Ishikawa (cell line): ENCODE measurements around the gene STK32C.

ENCODE experiments used
- CEBPB ChIP-seq: IDR thresholded peaks from 2 replicates; pipeline ENCODE4 v1.6.1; 2012
- CREB1 ChIP-seq: IDR thresholded peaks from 2 replicates; pipeline ENCODE4 v1.6.1; 2012; ENCODE audit warnings: low read depth
- EGR1 ChIP-seq: IDR thresholded peaks from 2 replicates; pipeline ENCODE4 v1.6.1; 2012
- EP300 ChIP-seq: IDR thresholded peaks from 2 replicates; pipeline ENCODE4 v1.6.1; 2012; ENCODE audit warnings: borderline replicate concordance
- FOXM1 ChIP-seq: IDR thresholded peaks from 2 replicates; pipeline ENCODE4 v1.6.1; 2012; ENCODE audit warnings: low read depth, borderline replicate concordance
- MAX ChIP-seq: IDR thresholded peaks from 2 replicates; pipeline ENCODE4 v1.6.1; 2012
- NFIC ChIP-seq: IDR thresholded peaks from 2 replicates; pipeline ENCODE4 v1.6.1; 2012
- RAD21 ChIP-seq: IDR thresholded peaks from 2 replicates; pipeline ENCODE4 v1.6.1; 2012; ENCODE audit warnings: low read depth
- REST ChIP-seq: IDR thresholded peaks from 2 replicates; pipeline ENCODE4 v1.6.1; 2012; ENCODE audit warnings: low read depth, mild to moderate bottlenecking
- TAF1 ChIP-seq: IDR thresholded peaks from 2 replicates; pipeline ENCODE4 v1.6.1; 2012; ENCODE audit warnings: low read depth, mild to moderate bottlenecking
- TCF12 ChIP-seq: IDR thresholded peaks from 2 replicates; pipeline ENCODE4 v1.6.1; 2012; ENCODE audit warnings: low read depth
- TEAD4 ChIP-seq: IDR thresholded peaks from 2 replicates; pipeline ENCODE4 v1.6.1; 2012
- USF1 ChIP-seq: IDR thresholded peaks from 2 replicates; pipeline ENCODE4 v1.6.1; 2012
- YY1 ChIP-seq: IDR thresholded peaks from 2 replicates; pipeline ENCODE4 v1.6.1; 2012; ENCODE audit warnings: low read depth
- ZBTB7A ChIP-seq: IDR thresholded peaks from 2 replicates; pipeline ENCODE4 v1.6.1; 2012; ENCODE audit warnings: low read depth

Gene STK32C

GRCh38 chr10:132274581-132274980, 33.2 kb downstream of the STK32C start:
- no peak for TF ChIP-seq REST
- TF ChIP-seq EGR1, result no peak
- no peak for TF ChIP-seq RAD21
- no peak for TF ChIP-seq YY1

- TF ChIP-seq MAX (no peak), TCF12 (no peak), YY1 (no peak), FOXM1 (no peak), USF1 (no peak), TEAD4 (no peak), TAF1 (no peak), CREB1 (no peak), CEBPB (no peak), ZBTB7A (no peak), EGR1 (no peak), EP300 (no peak), RAD21 (no peak), REST (no peak), NFIC (no peak)
Measured at GRCh38 chr10:132273966-132274365, 33.8 kb downstream of the STK32C start.

GRCh38 chr10:132273304-132273944, 34.3 kb downstream of the STK32C start:
- TF ChIP-seq MAX, result no peak
- TF ChIP-seq EP300, result no peak
- no peak for TF ChIP-seq RAD21
- TF ChIP-seq YY1, result no peak
- TF ChIP-seq USF1, result no peak
- TF ChIP-seq CREB1, result no peak
- TF ChIP-seq CEBPB, result no peak
- no peak for TF ChIP-seq ZBTB7A
- TF ChIP-seq TEAD4, result no peak
- TF ChIP-seq REST, result no peak
- TF ChIP-seq EGR1, result no peak

- no peak for TF ChIP-seq REST
- TF ChIP-seq NFIC, result no peak
- TF ChIP-seq RAD21, result no peak
- no peak for TF ChIP-seq CEBPB
- no peak for TF ChIP-seq YY1
- TF ChIP-seq TAF1, result no peak
Measured at GRCh38 chr10:132272231-132272971, 35.3 kb downstream of the STK32C start.
